Measurements from ENCODE around the gene SPEF1. TPM values are rescaled to one million over a fixed set of nuclear protein-coding genes. Genes with fewer than 3 reads are reported as not detected.

Gene SPEF1
- polyA plus RNA-seq, 3 donors: 0.09 TPM; not detected in 2

DNA sequence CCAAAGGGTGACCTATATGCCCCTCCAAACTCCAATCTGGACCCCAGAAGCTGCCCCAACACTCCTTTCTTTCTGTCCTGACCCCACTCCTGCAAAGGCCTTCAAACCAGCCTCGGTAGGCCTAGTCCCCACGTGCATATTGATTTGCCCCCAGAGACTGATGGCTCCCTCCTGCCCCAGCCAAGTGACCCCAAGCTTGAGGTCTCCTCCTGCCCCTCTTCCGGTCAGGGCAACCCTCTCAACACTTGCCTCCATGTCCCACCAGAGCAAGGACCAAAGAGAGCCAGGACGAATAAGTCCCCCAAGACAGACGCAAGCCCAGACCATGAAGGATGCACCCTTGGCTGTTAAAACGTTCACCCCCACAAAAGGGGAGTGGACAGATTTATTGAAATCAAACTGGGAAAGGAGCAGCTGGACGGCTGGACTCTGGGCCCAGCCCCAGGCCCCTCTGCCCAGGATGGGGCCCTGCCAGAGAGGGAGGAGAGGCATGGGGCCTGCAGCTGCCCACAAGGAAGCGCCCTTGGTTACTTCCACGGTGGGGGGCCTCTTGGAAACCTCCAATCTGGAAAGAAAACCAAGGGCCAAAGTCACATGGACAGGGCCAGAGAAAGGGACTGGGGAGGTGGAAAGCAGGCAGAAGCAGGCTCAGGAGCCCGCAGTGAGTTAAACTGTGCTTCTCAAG lies 2.4 kb upstream of the SPEF1 start:
- 94% methylated on average over 6 of the region's 10 CpGs for WGBS (ENCODE audit: insufficient coverage)
- H3K4me1 Mint-ChIP-seq: peaks cover 50% of the 10 kb centered on the region
- H3K27ac ChIP-seq (ENCODE audit: low read depth in 1 of 2, low read length in 2 of 2): no peak overlapping the region

GRCh38 chr20:3783068-3783489 lies 1.8 kb upstream of the SPEF1 start:
- Histone ChIP-seq H3K79me2 (ENCODE audit: insufficient read depth, low read length) (peaks cover 29% of the 10 kb centered on the region), H3K9ac (ENCODE audit: insufficient read depth, low read length, poor library complexity, severe bottlenecking) (no peak overlapping the region), H3K36me3 (replicated peaks in 1 of 2; ENCODE audit: control insufficient read depth in 1 of 2, insufficient read depth in 2 of 2, low read length in 2 of 2) (peaks cover 4 to 7% of the 10 kb centered on the region in 2 donors), H3K4me1 (ENCODE audit: control insufficient read depth in 1 of 2, insufficient read depth in 2 of 2, low read length in 2 of 2) (peaks cover 43 to 59% of the 10 kb centered on the region in 2 donors), H3K4me3 (replicated peaks in 1 of 3; ENCODE audit: low read depth in 2 of 3, low read length in 3 of 3) (no peak overlapping the region), H3K27ac (ENCODE audit: low read depth in 1 of 2, low read length in 2 of 2) (no peak overlapping the region), H3K9me3 (replicated peaks in 1 of 2; ENCODE audit: control insufficient read depth in 1 of 2, insufficient read depth in 1 of 2, low read length in 2 of 2) (peaks cover 3 to 10% of the 10 kb centered on the region in 2 donors), H2AFZ (ENCODE audit: insufficient read depth, low read depth, low read length, poor library complexity, severe bottlenecking) (no peak overlapping the region), H3K4me2 (replicated peaks; ENCODE audit: extremely low read depth, low read length, poor library complexity, severe bottlenecking) (no peak overlapping the region), H4K20me1 (ENCODE audit: insufficient read depth, low read length) (peaks cover 55% of the 10 kb centered on the region), H3K27me3 (ENCODE audit: control insufficient read depth in 2 of 2, insufficient read depth in 2 of 2, low read length in 2 of 2) (peaks cover 17 to 19% of the 10 kb centered on the region in 2 donors)
- peaks cover 0 to 4% (median 3%) of the 10 kb centered on the region in 7 donors for H3K9me3 Mint-ChIP-seq
- peak overlapping the region in 3 of 7 donors; percentile 5 to 57 (median 46) for H3K27ac Mint-ChIP-seq
- H3K27me3 Mint-ChIP-seq (ENCODE audit: low read depth in 3 of 3): peaks cover 21 to 27% (median 24%) of the 10 kb centered on the region in 3 donors
- 67% methylated on average over 1 of the region's 2 CpGs for WGBS (ENCODE audit: insufficient coverage)
- H3K4me3 Mint-ChIP-seq: no peak overlapping the region
- intact Hi-C loops (cut with micrococcal nuclease): loop anchor here in 1 of 2 donors (10.0 kb wide), 1 partner anchor 62 kb away; the partner anchor contains the start of gene MAVS
- no peak for TF ChIP-seq CTCF (IDR thresholded peaks at IDR 0.05)
- no peak for DNase-seq
- peaks cover 55% of the 10 kb centered on the region for H3K4me1 Mint-ChIP-seq
- peaks cover 9 to 17% of the 10 kb centered on the region in 2 donors for H3K36me3 Mint-ChIP-seq

More for the DNA sequence above, 2.4 kb upstream of the SPEF1 start:
- H3K27me3 Mint-ChIP-seq (ENCODE audit: low read depth in 3 of 3): peaks cover 16 to 21% (median 18%) of the 10 kb centered on the region in 3 donors
- no peak for TF ChIP-seq CTCF (IDR thresholded peaks at IDR 0.05)
- Histone ChIP-seq H3K9me3 (replicated peaks in 1 of 2; ENCODE audit: control insufficient read depth in 1 of 2, insufficient read depth in 1 of 2, low read length in 2 of 2) (peaks cover 0 to 10% of the 10 kb centered on the region in 2 donors), H2AFZ (ENCODE audit: insufficient read depth, low read depth, low read length, poor library complexity, severe bottlenecking) (no peak overlapping the region), H3K79me2 (ENCODE audit: insufficient read depth, low read length) (peaks cover 29% of the 10 kb centered on the region), H3K36me3 (replicated peaks in 1 of 2; ENCODE audit: control insufficient read depth in 1 of 2, insufficient read depth in 2 of 2, low read length in 2 of 2) (peaks cover 4 to 7% of the 10 kb centered on the region in 2 donors), H3K9ac (ENCODE audit: insufficient read depth, low read length, poor library complexity, severe bottlenecking) (no peak overlapping the region), H4K20me1 (ENCODE audit: insufficient read depth, low read length) (peaks cover 55% of the 10 kb centered on the region), H3K4me3 (replicated peaks in 1 of 3; ENCODE audit: low read depth in 2 of 3, low read length in 3 of 3) (no peak overlapping the region), H3K4me1 (ENCODE audit: control insufficient read depth in 1 of 2, insufficient read depth in 2 of 2, low read length in 2 of 2) (peaks cover 38 to 53% of the 10 kb centered on the region in 2 donors), H3K27me3 (ENCODE audit: control insufficient read depth in 2 of 2, insufficient read depth in 2 of 2, low read length in 2 of 2) (peaks cover 11 to 13% of the 10 kb centered on the region in 2 donors), H3K4me2 (replicated peaks; ENCODE audit: extremely low read depth, low read length, poor library complexity, severe bottlenecking) (no peak overlapping the region)
- peak in 1 of 3 donors; percentile 2 for DNase-seq
- intact Hi-C loops (cut with micrococcal nuclease): loop anchor here in 1 of 2 donors (10.0 kb wide), 1 partner anchor 61 kb away; the partner anchor contains the start of gene MAVS
- no peak overlapping the region for H3K4me3 Mint-ChIP-seq
- peaks cover 0 to 4% (median 3%) of the 10 kb centered on the region in 7 donors for H3K9me3 Mint-ChIP-seq
- peaks cover 7 to 14% of the 10 kb centered on the region in 2 donors for H3K36me3 Mint-ChIP-seq
- H3K27ac Mint-ChIP-seq: peak overlapping the region in 1 of 7 donors; percentile 46
